Gastroesophageal sphincter (tissue), 4 donors: Measurements from ENCODE around the gene DNAJC1. TPM values are rescaled to one million over a fixed set of nuclear protein-coding genes. Genes with fewer than 3 reads are reported as not detected.
A peak's percentile ranks its signal among the peaks of the same experiment; 100 is the strongest.

Source experiments
- ATAC-seq: fragments of 150-250 bp; one replicate; pipeline ENCODE4 v1.9.1; 2016; ENCODE audit warnings: mild to moderate bottlenecking, moderate library complexity
- H3K27ac ChIP-seq, 4 donors: fragments of 200-600 bp; sonication (generic) in 3 of 4; 1 replicate in 3 of 4; 2 replicates in 1 of 4; pipeline ENCODE4 v1.5.1; 2016 to 2019
- H3K27me3 ChIP-seq: fragments of 200-600 bp; sonication (generic); one replicate; pipeline ENCODE4 v1.5.1; 2019
- H3K36me3 ChIP-seq, 2 donors: fragments of 200-600 bp; sonication (generic); one replicate each; pipeline ENCODE4 v1.5.1; 2019; ENCODE audit warnings: control low read depth in 1 of 2
- H3K4me1 ChIP-seq, 3 donors: fragments of 200-600 bp; sonication (generic); 1 replicate in 2 of 3; 2 replicates in 1 of 3; pipeline ENCODE4 v1.5.1; 2016 to 2019; ENCODE audit warnings: control low read depth in 2 of 3
- H3K4me3 ChIP-seq, 2 donors: fragments of 200-600 bp; sonication (generic); one replicate each; pipeline ENCODE4 v1.5.1; 2019; ENCODE audit warnings: mild to moderate bottlenecking in 1 of 2, moderate library complexity in 1 of 2
- H3K9me3 ChIP-seq, 3 donors: fragments of 200-600 bp; sonication (generic); one replicate each; pipeline ENCODE4 v1.5.1; 2017 to 2019; ENCODE audit warnings: control low read depth in 2 of 3
- EP300 ChIP-seq: sonication (generic); formaldehyde crosslinking; IDR thresholded peaks from one replicate; pipeline ENCODE4 v1.6.1; 2017; ENCODE audit warnings: antibody characterized with exemption, mild to moderate bottlenecking
- POLR2A ChIP-seq, 2 donors: fragments of 450-650 bp; IDR thresholded peaks; one replicate each; pipeline ENCODE4 v1.6.1; 2017; ENCODE audit warnings: antibody characterized with exemption in 2 of 2, mild to moderate bottlenecking in 2 of 2, moderate library complexity in 1 of 2
- POLR2AphosphoS5 ChIP-seq: sonication (generic); formaldehyde crosslinking; IDR thresholded peaks from one replicate; pipeline ENCODE4 v1.6.1; 2017; ENCODE audit warnings: antibody characterized with exemption
- WGBS, 2 donors: methylation state at CpG; one replicate each; pipeline ENCODE4 v1.1.5; 2018; ENCODE audit warnings: low coverage in 1 of 2; 5-methylcytosine and 5-hydroxymethylcytosine counted together
- total RNA-seq, 4 donors: library from RNA; depleted of rRNA; stranded (reverse); fragments of >200 nt; gene quantifications; one replicate each; pipeline ENCODE4 v1.1.0, GENCODE V29; 2016
- TF ChIP-seq, protein P1 (sequence below), 4 experiments: fragments of 200-600 bp in 2 of 4; fragments of 450-650 bp in 2 of 4; sonication (generic) in 1 of 4; IDR thresholded peaks; one replicate each; pipeline ENCODE4 v1.5.1; 2017 to 2019; ENCODE audit warnings: antibody characterized with exemption in 4 of 4, mild to moderate bottlenecking in 2 of 4, moderate library complexity in 2 of 4

The DNAJC1 gene
- total RNA-seq, 4 donors from 2014 or later, result 40.8 to 87.0 (median 65.4) TPM

DNA sequence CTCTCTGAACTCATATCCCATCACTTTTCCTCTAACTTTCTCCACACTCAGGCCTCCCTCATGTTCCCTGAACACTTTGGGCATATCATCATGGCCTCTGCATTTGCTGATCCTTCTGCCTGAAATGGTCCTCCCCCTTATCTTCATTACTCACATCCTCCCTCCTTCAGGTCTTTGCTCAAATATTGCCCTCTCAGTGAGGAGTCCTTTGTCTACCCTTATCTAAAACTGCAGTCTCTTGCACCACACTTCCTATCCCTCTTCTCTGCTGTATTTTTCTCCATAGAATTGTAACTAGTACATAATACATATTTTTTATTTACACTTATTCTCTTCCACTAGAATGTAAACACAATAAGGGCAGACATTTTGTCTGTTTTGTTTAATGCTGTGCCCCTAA lies 41.7 kb downstream of the DNAJC1 start:
- no peaks in the 10 kb centered on the region for H3K4me1 ChIP-seq
- no peak overlapping the region for H3K4me3 ChIP-seq
- TF ChIP-seq, protein P1, sequence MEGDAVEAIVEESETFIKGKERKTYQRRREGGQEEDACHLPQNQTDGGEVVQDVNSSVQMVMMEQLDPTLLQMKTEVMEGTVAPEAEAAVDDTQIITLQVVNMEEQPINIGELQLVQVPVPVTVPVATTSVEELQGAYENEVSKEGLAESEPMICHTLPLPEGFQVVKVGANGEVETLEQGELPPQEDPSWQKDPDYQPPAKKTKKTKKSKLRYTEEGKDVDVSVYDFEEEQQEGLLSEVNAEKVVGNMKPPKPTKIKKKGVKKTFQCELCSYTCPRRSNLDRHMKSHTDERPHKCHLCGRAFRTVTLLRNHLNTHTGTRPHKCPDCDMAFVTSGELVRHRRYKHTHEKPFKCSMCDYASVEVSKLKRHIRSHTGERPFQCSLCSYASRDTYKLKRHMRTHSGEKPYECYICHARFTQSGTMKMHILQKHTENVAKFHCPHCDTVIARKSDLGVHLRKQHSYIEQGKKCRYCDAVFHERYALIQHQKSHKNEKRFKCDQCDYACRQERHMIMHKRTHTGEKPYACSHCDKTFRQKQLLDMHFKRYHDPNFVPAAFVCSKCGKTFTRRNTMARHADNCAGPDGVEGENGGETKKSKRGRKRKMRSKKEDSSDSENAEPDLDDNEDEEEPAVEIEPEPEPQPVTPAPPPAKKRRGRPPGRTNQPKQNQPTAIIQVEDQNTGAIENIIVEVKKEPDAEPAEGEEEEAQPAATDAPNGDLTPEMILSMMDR (IDR thresholded peaks at IDR 0.05), result no peak
- no peak for TF ChIP-seq POLR2A (IDR thresholded peaks at IDR 0.05)
- no peak for TF ChIP-seq EP300
- TF ChIP-seq POLR2AphosphoS5, result no peak
- H3K27me3 ChIP-seq, result no peaks in the 10 kb centered on the region
- ATAC-seq, result no peak
- no peaks in the 10 kb centered on the region for H3K9me3 ChIP-seq
- no peaks in the 10 kb centered on the region for H3K36me3 ChIP-seq
- no peak overlapping the region for H3K27ac ChIP-seq

DNA sequence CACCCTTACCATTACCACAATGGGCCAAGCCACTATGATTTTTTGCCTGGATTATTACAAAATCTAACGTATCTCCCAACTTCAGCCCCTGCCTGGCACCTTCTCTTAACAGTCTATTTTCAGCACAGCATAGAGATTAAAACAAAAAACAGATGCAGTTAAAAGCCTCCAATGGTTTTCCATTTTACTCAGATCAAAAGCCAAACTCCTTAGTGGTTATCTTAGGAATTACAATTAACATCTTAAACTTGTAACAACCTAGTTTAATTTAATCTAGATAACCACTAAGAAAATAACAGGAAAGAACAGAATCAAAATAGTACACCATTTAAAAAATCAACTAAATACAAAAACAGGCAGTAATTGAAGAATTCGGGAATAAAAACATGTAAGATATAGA lies 43.5 kb downstream of the DNAJC1 start:
- TF ChIP-seq, protein P1 (IDR thresholded peaks at IDR 0.05), result peak in 1 of 4 experiments; percentile 10
- no peak for TF ChIP-seq POLR2A (IDR thresholded peaks at IDR 0.05)
- TF ChIP-seq EP300, result no peak
- Histone ChIP-seq H3K27me3 (no peaks in the 10 kb centered on the region), H3K4me1 (no peaks in the 10 kb centered on the region), H3K36me3 (no peaks in the 10 kb centered on the region), H3K9me3 (no peaks in the 10 kb centered on the region), H3K4me3 (no peak overlapping the region), H3K27ac (no peak overlapping the region)
- ATAC-seq, result no peak
- WGBS, 2 donors, result 78 to 100% methylated on average over 1 to 2 of the region's 2 CpGs

DNA sequence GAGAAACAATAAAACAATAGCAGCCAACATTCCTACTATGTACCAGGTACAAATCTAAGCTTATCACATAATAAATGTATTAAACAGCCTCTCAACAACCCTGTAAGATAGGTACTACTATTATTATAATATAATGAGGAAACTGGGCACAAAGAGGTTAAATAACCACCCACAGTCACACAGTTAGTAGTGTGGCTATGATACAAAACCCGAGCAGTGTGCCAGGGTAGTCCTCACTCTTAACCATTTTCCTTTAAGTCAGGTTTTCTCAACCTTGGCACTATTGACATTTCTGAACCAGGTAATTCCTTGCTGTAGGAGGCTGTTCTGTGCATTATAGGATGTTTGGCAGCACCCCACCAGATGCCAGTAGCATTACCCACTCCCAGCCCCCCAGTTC lies 48.8 kb downstream of the DNAJC1 start:
- Histone ChIP-seq H3K27me3 (no peaks in the 10 kb centered on the region), H3K4me3 (no peak overlapping the region), H3K36me3 (no peaks in the 10 kb centered on the region), H3K4me1 (peaks cover 0 to 10% (median 0%) of the 10 kb centered on the region in 3 donors), H3K27ac (no peak overlapping the region), H3K9me3 (no peaks in the 10 kb centered on the region)
- WGBS, 2 donors, result 29 to 56% methylated on average over 1 of the region's 1 CpG
- no peak for ATAC-seq
- TF ChIP-seq EP300 (no peak), POLR2A (IDR thresholded peaks at IDR 0.05) (no peak), POLR2AphosphoS5 (no peak)
- TF ChIP-seq, protein P1 (IDR thresholded peaks at IDR 0.05), result no peak

DNA sequence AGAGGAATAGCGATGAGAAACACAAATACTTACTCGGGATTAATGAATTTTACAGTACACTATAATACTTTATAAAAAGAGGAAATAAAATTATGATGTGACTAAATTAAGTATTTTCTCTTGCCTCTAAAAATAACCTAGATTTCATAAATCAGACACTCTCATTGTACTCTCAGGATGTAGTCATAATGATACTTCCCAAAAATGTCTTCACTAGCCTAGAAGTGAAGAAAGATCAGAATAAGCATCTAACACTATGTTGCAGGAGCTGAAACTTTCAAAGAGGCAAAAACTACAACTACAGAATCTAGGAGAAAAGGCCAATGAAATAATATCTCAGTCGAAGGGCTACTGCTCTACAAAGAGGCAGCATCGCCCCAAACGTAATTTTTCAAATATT lies 49.4 kb downstream of the DNAJC1 start:
- H3K9me3 ChIP-seq, result no peaks in the 10 kb centered on the region
- 44 to 52% methylated on average over 5 of the region's 5 CpGs for WGBS, 2 donors
- no peak for TF ChIP-seq POLR2AphosphoS5
- no peak overlapping the region for H3K27ac ChIP-seq
- ATAC-seq, result no peak
- no peaks in the 10 kb centered on the region for H3K36me3 ChIP-seq
- H3K27me3 ChIP-seq, result no peaks in the 10 kb centered on the region
- H3K4me1 ChIP-seq, result peaks cover 0 to 10% (median 0%) of the 10 kb centered on the region in 3 donors
- H3K4me3 ChIP-seq, result no peak overlapping the region

DNA sequence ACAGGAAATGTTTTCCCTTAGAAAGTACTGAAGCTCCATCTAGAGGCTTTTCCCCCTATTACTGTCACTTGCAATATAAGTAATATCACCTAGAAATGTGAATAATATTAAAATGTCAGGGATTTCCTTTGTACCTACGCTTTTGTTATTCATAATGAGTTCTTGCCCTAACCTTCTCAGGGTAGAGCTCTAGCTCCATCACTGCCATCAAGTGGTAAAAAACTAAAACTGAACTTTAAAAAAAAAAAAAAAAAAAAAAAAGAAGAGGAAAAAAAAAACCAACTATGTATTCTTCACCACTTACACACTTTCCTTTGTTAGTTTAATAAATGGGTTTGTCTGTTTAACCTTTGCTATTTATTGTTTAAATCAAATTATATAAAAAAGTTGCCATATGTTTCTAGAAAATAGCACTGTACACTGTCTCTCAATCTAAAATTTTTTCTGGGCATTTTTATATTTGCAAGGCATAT lies 49.9 kb downstream of the DNAJC1 start:
- no peaks in the 10 kb centered on the region for H3K27me3 ChIP-seq
- no peaks in the 10 kb centered on the region for H3K36me3 ChIP-seq
- peaks cover 0 to 10% (median 0%) of the 10 kb centered on the region in 3 donors for H3K4me1 ChIP-seq
- H3K9me3 ChIP-seq, result no peaks in the 10 kb centered on the region
- no peak for ATAC-seq
- TF ChIP-seq POLR2A (IDR thresholded peaks at IDR 0.05), result no peak
- no peak for TF ChIP-seq POLR2AphosphoS5
- TF ChIP-seq, protein P1 (IDR thresholded peaks at IDR 0.05), result peak in 1 of 4 experiments; percentile 33
- TF ChIP-seq EP300, result no peak
- no peak overlapping the region for H3K4me3 ChIP-seq
- 6 to 8% methylated on average over 1 of the region's 1 CpG for WGBS, 2 donors
- no peak overlapping the region for H3K27ac ChIP-seq
